ENCODE results near the gene EHMT1.

EHMT1 gene

DNA sequence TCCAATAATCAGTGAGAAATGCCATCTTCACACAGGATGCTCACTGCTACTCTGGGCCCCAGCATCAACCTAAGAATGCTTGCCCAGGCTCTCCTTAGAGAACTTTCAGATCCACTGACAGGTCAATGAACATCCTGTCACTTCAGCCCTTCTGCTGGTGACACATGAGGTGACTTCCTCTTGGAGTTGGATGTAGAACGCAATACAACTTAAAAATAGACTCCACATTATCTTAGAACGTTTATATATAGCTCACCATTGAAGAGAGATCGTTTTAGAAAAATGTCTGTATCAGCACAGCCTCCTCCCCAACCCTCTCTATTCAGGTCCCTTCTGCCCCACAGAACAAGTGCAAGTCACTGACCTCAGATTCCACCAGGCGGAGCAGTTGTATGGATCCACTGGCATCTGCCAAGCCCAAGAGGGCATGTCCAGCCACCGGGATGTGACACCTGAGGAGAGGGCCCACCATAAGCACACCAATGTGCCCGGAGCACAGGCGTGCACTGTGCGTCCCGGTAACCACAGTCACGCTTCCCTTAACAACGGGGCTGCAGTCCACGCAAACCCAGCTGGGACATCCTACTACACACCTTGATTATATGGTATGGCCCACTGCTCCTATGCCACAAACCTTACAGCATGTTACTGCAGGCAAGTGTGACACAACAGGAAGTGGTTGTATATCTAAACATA, 42.9 kb upstream of the EHMT1 start:
- H3K27ac ChIP-seq, result no peak overlapping the region
- H3K4me1 ChIP-seq, result peaks cover 0 to 35% (median 19%) of the 10 kb centered on the region in 4 donors
- H3K36me3 ChIP-seq, result peaks cover 26 to 44% (median 43%) of the 10 kb centered on the region in 3 donors
- no peak overlapping the region for H3K4me3 ChIP-seq
- intact Hi-C loops (cut with DNase I; ENCODE audit: low total_unique reads), result no loop called here
- no peak for DNase-seq
- H3K27me3 ChIP-seq, result no peaks in the 10 kb centered on the region
- TF ChIP-seq, protein P1, sequence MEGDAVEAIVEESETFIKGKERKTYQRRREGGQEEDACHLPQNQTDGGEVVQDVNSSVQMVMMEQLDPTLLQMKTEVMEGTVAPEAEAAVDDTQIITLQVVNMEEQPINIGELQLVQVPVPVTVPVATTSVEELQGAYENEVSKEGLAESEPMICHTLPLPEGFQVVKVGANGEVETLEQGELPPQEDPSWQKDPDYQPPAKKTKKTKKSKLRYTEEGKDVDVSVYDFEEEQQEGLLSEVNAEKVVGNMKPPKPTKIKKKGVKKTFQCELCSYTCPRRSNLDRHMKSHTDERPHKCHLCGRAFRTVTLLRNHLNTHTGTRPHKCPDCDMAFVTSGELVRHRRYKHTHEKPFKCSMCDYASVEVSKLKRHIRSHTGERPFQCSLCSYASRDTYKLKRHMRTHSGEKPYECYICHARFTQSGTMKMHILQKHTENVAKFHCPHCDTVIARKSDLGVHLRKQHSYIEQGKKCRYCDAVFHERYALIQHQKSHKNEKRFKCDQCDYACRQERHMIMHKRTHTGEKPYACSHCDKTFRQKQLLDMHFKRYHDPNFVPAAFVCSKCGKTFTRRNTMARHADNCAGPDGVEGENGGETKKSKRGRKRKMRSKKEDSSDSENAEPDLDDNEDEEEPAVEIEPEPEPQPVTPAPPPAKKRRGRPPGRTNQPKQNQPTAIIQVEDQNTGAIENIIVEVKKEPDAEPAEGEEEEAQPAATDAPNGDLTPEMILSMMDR (IDR thresholded peaks at IDR 0.05), result no peak
- no peaks in the 10 kb centered on the region for H3K9me3 ChIP-seq

- peak within 1 kb of the TSS; percentile 67 to 79 for H3K4me3 ChIP-seq
- TF ChIP-seq, protein P1 (IDR thresholded peaks at IDR 0.05), result peak; percentile 88 to 95
- peaks cover 26 to 53% (median 47%) of the 10 kb centered on the region in 3 donors for H3K36me3 ChIP-seq
- intact Hi-C loops (cut with DNase I; ENCODE audit: low total_unique reads), result no loop called here
- no peaks in the 10 kb centered on the region for H3K9me3 ChIP-seq
- no peaks in the 10 kb centered on the region for H3K27me3 ChIP-seq
- peaks cover 0 to 35% (median 19%) of the 10 kb centered on the region in 4 donors for H3K4me1 ChIP-seq
- peak within 1 kb of the TSS; percentile 72 to 75 for H3K27ac ChIP-seq
- DNase-seq, result peak; percentile 92 to 95
Measured at GRCh38 chr9:137578518-137579258, 40.1 kb upstream of the EHMT1 start, which contains the start of gene DPH7. TSS of gene DPH7 (minus strand) at chr9:137578925. CDS start at chr9:137578777, 148 bp downstream.

- DNase-seq, result no peak
- Histone ChIP-seq H3K4me3 (peak overlapping the region; percentile 67 to 79), H3K27ac (peak overlapping the region; percentile 72 to 75), H3K36me3 (peaks cover 26 to 53% (median 47%) of the 10 kb centered on the region in 3 donors), H3K9me3 (no peaks in the 10 kb centered on the region), H3K4me1 (peaks cover 0 to 35% (median 19%) of the 10 kb centered on the region in 4 donors), H3K27me3 (no peaks in the 10 kb centered on the region)
- intact Hi-C loops (cut with DNase I; ENCODE audit: low total_unique reads), result no loop called here
- TF ChIP-seq, protein P1 (IDR thresholded peaks at IDR 0.05), result no peak
Measured at GRCh38 chr9:137579259-137579604, 39.6 kb upstream of the EHMT1 start.

DNA sequence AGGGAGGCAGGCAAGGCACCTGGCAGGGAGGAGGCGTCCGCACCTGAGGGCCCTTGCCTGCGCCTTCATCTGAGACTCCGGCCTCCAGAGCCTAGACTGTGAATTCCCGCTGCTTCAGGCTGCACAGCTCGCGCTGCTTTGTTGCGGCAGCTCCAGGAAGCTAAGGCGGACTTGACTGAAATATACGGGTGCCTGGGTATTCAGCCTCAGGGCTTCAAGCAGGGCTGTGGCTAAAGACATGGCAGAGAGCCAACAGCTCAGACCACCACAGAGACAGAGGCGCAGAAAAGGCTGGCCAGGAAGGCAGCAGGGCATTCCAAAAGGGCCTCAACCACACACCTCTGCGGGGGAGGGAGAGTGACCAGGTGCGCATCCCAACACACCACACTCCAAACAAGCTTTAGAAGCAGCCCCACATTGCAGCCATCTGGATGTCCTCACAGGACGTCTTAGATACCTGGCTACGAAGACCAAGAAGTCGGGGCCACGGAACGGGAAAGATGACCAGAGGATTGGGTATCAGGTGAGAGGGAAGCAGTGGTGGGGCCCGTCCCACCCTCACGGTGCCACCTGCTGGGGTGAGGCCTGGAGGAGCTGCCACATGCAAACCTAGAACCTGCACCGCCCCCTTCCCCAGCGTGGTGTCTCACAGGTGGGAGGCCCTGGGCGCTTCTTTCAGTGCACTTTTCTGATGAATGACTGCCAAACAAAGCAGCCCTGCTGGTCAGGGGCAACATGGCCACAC, 38.4 kb upstream of the EHMT1 start:
- intact Hi-C loops (cut with DNase I; ENCODE audit: low total_unique reads), result no loop called here

GRCh38 chr9:137580954-137581322, 37.9 kb upstream of the EHMT1 start:
- H3K27me3 ChIP-seq, result no peaks in the 10 kb centered on the region
- intact Hi-C loops (cut with DNase I; ENCODE audit: low total_unique reads), result no loop called here
- H3K36me3 ChIP-seq, result peaks cover 14 to 48% (median 43%) of the 10 kb centered on the region in 3 donors
- no peaks in the 10 kb centered on the region for H3K9me3 ChIP-seq
- no peak overlapping the region for H3K27ac ChIP-seq
- H3K4me3 ChIP-seq, result no peak overlapping the region
- DNase-seq, result no peak
- TF ChIP-seq, protein P1 (IDR thresholded peaks at IDR 0.05), result no peak
- H3K4me1 ChIP-seq, result peaks cover 0 to 34% (median 19%) of the 10 kb centered on the region in 4 donors

More for the DNA sequence above, 38.4 kb upstream of the EHMT1 start:
- peaks cover 0 to 35% (median 19%) of the 10 kb centered on the region in 4 donors for H3K4me1 ChIP-seq
- H3K27me3 ChIP-seq, result no peaks in the 10 kb centered on the region
- H3K4me3 ChIP-seq, result no peak overlapping the region
- no peak overlapping the region for H3K27ac ChIP-seq
- H3K9me3 ChIP-seq, result no peaks in the 10 kb centered on the region
- DNase-seq, result no peak
- TF ChIP-seq, protein P1 (IDR thresholded peaks at IDR 0.05), result no peak
- peaks cover 19 to 47% (median 45%) of the 10 kb centered on the region in 3 donors for H3K36me3 ChIP-seq

Measured in tibial artery (tissue), 4 donors.